ELF-1 (cell line): ENCODE data around the gene GRIN2D.
"Not testable (repeated sequence)": the region's sequence is repeated elsewhere in the genome, so short reads cannot be mapped to it uniquely, and the experiment has no call there.

Source experiments
- DNase-seq: peaks from one replicate; pipeline ENCODE4 v3.0.0-alpha.2; 2016; ENCODE audit warnings: low read depth, low spot score

The GRIN2D gene

GRCh38 chr19:48371367-48371766 is 22.1 kb upstream of the GRIN2D start:
- DNase-seq, result no peak

GRCh38 chr19:48371771-48372170 is 21.7 kb upstream of the GRIN2D start:
- DNase-seq, result not testable (repeated sequence)

GRCh38 chr19:48372904-48373303 is 20.6 kb upstream of the GRIN2D start:
- no peak for DNase-seq

- no peak for DNase-seq
These were observed 19.9 kb upstream of the GRIN2D start for GRCh38 chr19:48373567-48373966.

- no peak for DNase-seq
These were observed 15.3 kb upstream of the GRIN2D start for GRCh38 chr19:48378194-48378570.

GRCh38 chr19:48379058-48379457 is 14.4 kb upstream of the GRIN2D start:
- no peak for DNase-seq

- no peak for DNase-seq
These were observed 12.1 kb upstream of the GRIN2D start for GRCh38 chr19:48381178-48381950.

GRCh38 chr19:48382286-48382685 is 11.2 kb upstream of the GRIN2D start:
- no peak for DNase-seq

- no peak for DNase-seq
These were observed 7.9 kb upstream of the GRIN2D start for GRCh38 chr19:48385461-48386087.

GRCh38 chr19:48386981-48387380 is 6.5 kb upstream of the GRIN2D start:
- DNase-seq, result no peak

- peak; percentile 88 for DNase-seq
These were observed 3.0 kb upstream of the GRIN2D start for GRCh38 chr19:48390188-48391099.

- DNase-seq, result peak; percentile 90
These were observed 2.1 kb upstream of the GRIN2D start, which contains the start of gene KDELR1 for GRCh38 chr19:48391100-48392005. TSS of gene KDELR1 (minus strand) at chr19:48391551. CDS start at chr19:48391358, 193 bp downstream.

- DNase-seq, result not testable (repeated sequence)
These were observed 1.5 kb upstream of the GRIN2D start for GRCh38 chr19:48392006-48392344.

- DNase-seq, result peak; percentile 67
These were observed 459 bp upstream of the GRIN2D start for GRCh38 chr19:48392860-48393558.

- no peak for DNase-seq
These were observed 1.1 kb downstream of the GRIN2D start for GRCh38 chr19:48394331-48395169.

- no peak for DNase-seq
These were observed 1.6 kb downstream of the GRIN2D start for GRCh38 chr19:48395170-48395455.

GRCh38 chr19:48395499-48395898 is 2.0 kb downstream of the GRIN2D start:
- DNase-seq, result no peak

GRCh38 chr19:48396016-48396823 is 2.8 kb downstream of the GRIN2D start:
- no peak for DNase-seq

- DNase-seq, result no peak
These were observed 3.3 kb downstream of the GRIN2D start for GRCh38 chr19:48396824-48397176.
